Nephron progenitor cell (in vitro differentiated cells): ENCODE results near the gene L3MBTL3.

Source experiments
- DNase-seq: peaks from one replicate; pipeline ENCODE4 v3.0.0; 2021
- H3K27ac Mint-ChIP-seq: 2 replicates; pipeline ENCODE4 v1.8.0; 2021; ENCODE audit warnings: mild to moderate bottlenecking, moderate library complexity, mixed read lengths
- H3K27me3 Mint-ChIP-seq: 2 replicates; pipeline ENCODE4 v1.8.0; 2021; ENCODE audit warnings: mild to moderate bottlenecking, low read depth, mixed read lengths; ENCODE audit not compliant: poor library complexity
- H3K36me3 Mint-ChIP-seq: 2 replicates; pipeline ENCODE4 v1.8.0; 2021; ENCODE audit warnings: low read depth, mixed read lengths
- H3K4me1 Mint-ChIP-seq: 2 replicates; pipeline ENCODE4 v1.8.0; 2021; ENCODE audit warnings: mixed read lengths
- H3K4me3 Mint-ChIP-seq: 2 replicates; pipeline ENCODE4 v1.8.0; 2021; ENCODE audit warnings: mild to moderate bottlenecking, moderate library complexity, mixed read lengths
- H3K9me3 Mint-ChIP-seq: 2 replicates; pipeline ENCODE4 v1.8.0; 2021; ENCODE audit warnings: mild to moderate bottlenecking, moderate library complexity, mixed read lengths
- CTCF ChIP-seq: fragments of 200-600 bp; sonication (generic); IDR thresholded peaks from 2 replicates; pipeline ENCODE4 v1.5.0; 2021; ENCODE audit warnings: antibody characterized with exemption

The L3MBTL3 gene

GRCh38 chr6:130037207-130037811, 18.9 kb downstream of the L3MBTL3 start:
- Mint-ChIP-seq H3K4me1 (peaks cover 21% of the 10 kb centered on the region), H3K4me3 (no peak overlapping the region), H3K27ac (no peak overlapping the region), H3K27me3 (no peaks in the 10 kb centered on the region), H3K36me3 (peaks cover 36% of the 10 kb centered on the region), H3K9me3 (peaks cover 3% of the 10 kb centered on the region)
- TF ChIP-seq CTCF = peak; percentile 56
- DNase-seq = no peak

GRCh38 chr6:130041594-130041993, 23.2 kb downstream of the L3MBTL3 start:
- peaks cover 35% of the 10 kb centered on the region for H3K36me3 Mint-ChIP-seq
- peaks cover 3% of the 10 kb centered on the region for H3K9me3 Mint-ChIP-seq
- H3K4me3 Mint-ChIP-seq = no peak overlapping the region
- no peak overlapping the region for H3K27ac Mint-ChIP-seq
- DNase-seq = no peak
- peaks cover 7% of the 10 kb centered on the region for H3K4me1 Mint-ChIP-seq
- no peak for TF ChIP-seq CTCF
- H3K27me3 Mint-ChIP-seq = no peaks in the 10 kb centered on the region

GRCh38 chr6:130043344-130043743, 25.0 kb downstream of the L3MBTL3 start:
- Mint-ChIP-seq H3K36me3 (peaks cover 35% of the 10 kb centered on the region), H3K4me3 (no peak overlapping the region), H3K27me3 (no peaks in the 10 kb centered on the region), H3K27ac (no peak overlapping the region), H3K9me3 (peaks cover 3% of the 10 kb centered on the region), H3K4me1 (peaks cover 7% of the 10 kb centered on the region)
- no peak for DNase-seq
- TF ChIP-seq CTCF = no peak

GRCh38 chr6:130045622-130046021, 27.2 kb downstream of the L3MBTL3 start:
- Mint-ChIP-seq H3K4me3 (no peak overlapping the region), H3K36me3 (peaks cover 48% of the 10 kb centered on the region), H3K27ac (no peak overlapping the region), H3K4me1 (peaks cover 7% of the 10 kb centered on the region), H3K9me3 (peaks cover 3% of the 10 kb centered on the region), H3K27me3 (no peaks in the 10 kb centered on the region)
- TF ChIP-seq CTCF = no peak
- no peak for DNase-seq

- H3K4me1 Mint-ChIP-seq = peaks cover 7% of the 10 kb centered on the region
- H3K9me3 Mint-ChIP-seq = no peaks in the 10 kb centered on the region
- no peak overlapping the region for H3K27ac Mint-ChIP-seq
- no peak overlapping the region for H3K4me3 Mint-ChIP-seq
- H3K27me3 Mint-ChIP-seq = no peaks in the 10 kb centered on the region
- H3K36me3 Mint-ChIP-seq = peaks cover 47% of the 10 kb centered on the region
- DNase-seq = no peak
- TF ChIP-seq CTCF = no peak
Observed at GRCh38 chr6:130046671-130047070, 28.3 kb downstream of the L3MBTL3 start.
